Naive thymus-derived CD4-positive, alpha-beta T cell (primary cell): ENCODE results near the gene PTPRM. TPM values are rescaled to one million over a fixed set of nuclear protein-coding genes. Genes with fewer than 3 reads are reported as not detected.

ENCODE experiments used
- ATAC-seq: fragments of 150-1000 bp; cut with Tn5 transposase; 2 replicates; pipeline ENCODE4 v1.10.0; 2021; ENCODE audit warnings: mild to moderate bottlenecking, moderate library complexity
- CTCF ChIA-PET: fragments of 350-600 bp; sonication (Branson Sonifier 250); formaldehyde crosslinking; loops from one replicate; lab custom pipeline; 2021; ENCODE audit warnings: antibody characterized with exemption; lab: Charles Lee
- POLR2A ChIA-PET: fragments of 350-600 bp; sonication (Branson Sonifier 250); formaldehyde crosslinking; loops from one replicate; lab custom pipeline; 2021; ENCODE audit warnings: antibody characterized with exemption, inconsistent platforms; lab: Charles Lee
- DNase-seq, 9 donors: peaks; one replicate each; pipeline versions ENCODE4 v3.0.0 to v3.0.0-alpha.2; 2020 to 2022; ENCODE audit warnings: mixed read lengths in 1 of 9
- H3K27ac ChIP-seq: one replicate; pipeline ENCODE4 v1.7.0; 2013; ENCODE audit warnings: mild to moderate bottlenecking, low read depth, low read length, moderate library complexity
- H3K27me3 ChIP-seq, 2 donors: one replicate each; pipeline ENCODE4 v1.7.0; 2013; ENCODE audit warnings: low read length in 2 of 2, mild to moderate bottlenecking in 2 of 2, moderate library complexity in 2 of 2; ENCODE audit not compliant: control insufficient read depth in 2 of 2, insufficient read depth in 2 of 2
- H3K36me3 ChIP-seq, 3 experiments: 1 replicate in 2 of 3; 2 replicates in 1 of 3; pipeline ENCODE4 v1.7.0; 2013; ENCODE audit warnings: low read length in 3 of 3, mild to moderate bottlenecking in 3 of 3, moderate library complexity in 1 of 3; ENCODE audit not compliant: insufficient read depth in 3 of 3, control insufficient read depth in 2 of 3
- H3K4me1 ChIP-seq, 2 donors: one replicate each; pipeline ENCODE4 v1.7.0; 2013; ENCODE audit warnings: low read length in 2 of 2, mild to moderate bottlenecking in 2 of 2, moderate library complexity in 1 of 2; ENCODE audit not compliant: control insufficient read depth in 2 of 2, insufficient read depth in 2 of 2
- H3K4me3 ChIP-seq: 2 replicates; pipeline ENCODE4 v1.7.0; 2013; ENCODE audit warnings: mild to moderate bottlenecking, low read length
- H3K9me3 ChIP-seq, 3 experiments: 1 replicate in 2 of 3; 2 replicates in 1 of 3; pipeline ENCODE4 v1.7.0; 2013; ENCODE audit warnings: low read length in 3 of 3; ENCODE audit not compliant: control insufficient read depth in 2 of 3
- H3K27ac Mint-ChIP-seq, 9 donors: one replicate each; pipeline ENCODE4 v1.8.0; 2020 to 2022; ENCODE audit warnings: mixed read lengths in 9 of 9, mild to moderate bottlenecking in 8 of 9, moderate library complexity in 5 of 9, inconsistent platforms in 2 of 9
- H3K27me3 Mint-ChIP-seq, 5 donors: one replicate each; pipeline ENCODE4 v1.8.0; 2021 to 2022; ENCODE audit warnings: mixed read lengths in 5 of 5, mild to moderate bottlenecking in 1 of 5
- H3K36me3 Mint-ChIP-seq, 5 donors: one replicate each; pipeline ENCODE4 v1.8.0; 2020 to 2022; ENCODE audit warnings: mixed read lengths in 5 of 5, mild to moderate bottlenecking in 3 of 5, inconsistent platforms in 1 of 5
- H3K4me1 Mint-ChIP-seq, 7 donors: one replicate each; pipeline ENCODE4 v1.8.0; 2020 to 2022; ENCODE audit warnings: mixed read lengths in 7 of 7, mild to moderate bottlenecking in 3 of 7, inconsistent platforms in 1 of 7
- H3K4me3 Mint-ChIP-seq, 10 donors: one replicate each; pipeline ENCODE4 v1.8.0; 2020 to 2022; ENCODE audit warnings: mild to moderate bottlenecking in 10 of 10, mixed read lengths in 10 of 10, moderate library complexity in 6 of 10, inconsistent platforms in 2 of 10
- H3K9me3 Mint-ChIP-seq, 11 donors: one replicate each; pipeline ENCODE4 v1.8.0; 2020 to 2022; ENCODE audit warnings: mixed read lengths in 11 of 11, mild to moderate bottlenecking in 4 of 11, inconsistent platforms in 1 of 11, moderate library complexity in 1 of 11
- intact Hi-C, 2 donors: fragments of 100-400 bp; cut with micrococcal nuclease; formaldehyde crosslinking; loops; one replicate each; pipeline ENCODE4 v1.15.1; 2023
- polyA plus RNA-seq, 2 donors: library from polyadenylated mRNA; unstranded; fragments of 300-500 nt; fragmentation: Illumina TruSeq; gene quantifications; one replicate each; pipeline ENCODE4 v1.2.3, GENCODE V29; 2021
- total RNA-seq, 6 experiments: library from RNA in 5 of 6; stranded (reverse) in 5 of 6; gene quantifications; 1 replicate in 5 of 6; 2 replicates in 1 of 6; pipeline ENCODE4 v1.2.3 and lab custom pipeline; 2021 to 2026

PTPRM gene
- total and polyA plus RNA-seq, 7 experiments from 2014 or later: 3.8 to 21.2 (median 8.4) TPM

GRCh38 chr18:8065284-8065683 lies 498.2 kb downstream of the PTPRM start:
- Mint-ChIP-seq H3K4me3 (no peak overlapping the region), H3K9me3 (peaks cover 0 to 5% (median 2%) of the 10 kb centered on the region in 11 donors), H3K27me3 (no peaks in the 10 kb centered on the region), H3K4me1 (no peaks in the 10 kb centered on the region), H3K36me3 (peaks cover 0 to 7% (median 0%) of the 10 kb centered on the region in 5 donors), H3K27ac (no peak overlapping the region)
- DNase-seq: no peak
- intact Hi-C loops: no loop called here
- no peaks in the 10 kb centered on the region for H3K4me1 ChIP-seq
- no peaks in the 10 kb centered on the region for H3K27me3 ChIP-seq
- H3K27ac ChIP-seq: no peak overlapping the region
- no peaks in the 10 kb centered on the region for H3K36me3 ChIP-seq
- no peak overlapping the region for H3K4me3 ChIP-seq
- H3K9me3 ChIP-seq: no peaks in the 10 kb centered on the region
- CTCF ChIA-PET: no interaction called here
- no peak for ATAC-seq
- POLR2A ChIA-PET: no interaction called here

DNA sequence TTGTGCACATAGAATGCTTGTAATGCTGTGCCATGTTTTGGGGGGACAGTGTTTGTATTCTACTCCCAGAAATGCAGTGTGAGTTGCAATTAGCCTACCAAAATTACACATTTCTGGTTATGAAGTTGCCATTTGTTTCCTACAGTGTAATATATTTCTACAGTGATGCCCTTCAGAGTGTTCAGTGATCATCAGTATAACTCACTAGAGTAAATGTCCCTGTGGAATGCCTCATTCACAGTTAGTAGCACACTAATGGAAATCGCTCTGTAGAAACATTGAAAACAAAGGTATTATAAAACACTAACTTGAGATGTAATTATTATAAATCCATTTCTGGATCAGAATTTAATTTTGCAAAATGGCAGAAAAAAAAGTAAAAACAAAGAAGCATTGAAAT lies 498.7 kb downstream of the PTPRM start:
- CTCF ChIA-PET: no interaction called here
- no peaks in the 10 kb centered on the region for H3K27me3 Mint-ChIP-seq
- H3K36me3 ChIP-seq: no peaks in the 10 kb centered on the region
- peaks cover 0 to 7% (median 0%) of the 10 kb centered on the region in 5 donors for H3K36me3 Mint-ChIP-seq
- H3K27me3 ChIP-seq: no peaks in the 10 kb centered on the region
- POLR2A ChIA-PET: no interaction called here
- no peaks in the 10 kb centered on the region for H3K4me1 ChIP-seq
- intact Hi-C loops: no loop called here
- H3K4me3 Mint-ChIP-seq: no peak overlapping the region
- no peak for DNase-seq
- ATAC-seq: no peak
- H3K4me1 Mint-ChIP-seq: no peaks in the 10 kb centered on the region
- H3K27ac ChIP-seq: no peak overlapping the region
- peaks cover 0 to 5% (median 2%) of the 10 kb centered on the region in 11 donors for H3K9me3 Mint-ChIP-seq
- no peaks in the 10 kb centered on the region for H3K9me3 ChIP-seq
- no peak overlapping the region for H3K27ac Mint-ChIP-seq
- H3K4me3 ChIP-seq: no peak overlapping the region

- H3K27me3 Mint-ChIP-seq: no peaks in the 10 kb centered on the region
- intact Hi-C loops: no loop called here
- Histone ChIP-seq H3K4me1 (no peaks in the 10 kb centered on the region), H3K4me3 (no peak overlapping the region), H3K36me3 (no peaks in the 10 kb centered on the region), H3K27me3 (no peaks in the 10 kb centered on the region), H3K9me3 (no peaks in the 10 kb centered on the region), H3K27ac (no peak overlapping the region)
- POLR2A ChIA-PET: no interaction called here
- H3K36me3 Mint-ChIP-seq: peaks cover 0 to 11% (median 0%) of the 10 kb centered on the region in 5 donors
- H3K27ac Mint-ChIP-seq: no peak overlapping the region
- CTCF ChIA-PET: no interaction called here
- ATAC-seq (no peak), DNase-seq (no peak)
- no peak overlapping the region for H3K4me3 Mint-ChIP-seq
- peaks cover 0 to 9% (median 0%) of the 10 kb centered on the region in 11 donors for H3K9me3 Mint-ChIP-seq
- H3K4me1 Mint-ChIP-seq: no peaks in the 10 kb centered on the region
Observed at GRCh38 chr18:8069708-8070107, 502.6 kb downstream of the PTPRM start.

DNA sequence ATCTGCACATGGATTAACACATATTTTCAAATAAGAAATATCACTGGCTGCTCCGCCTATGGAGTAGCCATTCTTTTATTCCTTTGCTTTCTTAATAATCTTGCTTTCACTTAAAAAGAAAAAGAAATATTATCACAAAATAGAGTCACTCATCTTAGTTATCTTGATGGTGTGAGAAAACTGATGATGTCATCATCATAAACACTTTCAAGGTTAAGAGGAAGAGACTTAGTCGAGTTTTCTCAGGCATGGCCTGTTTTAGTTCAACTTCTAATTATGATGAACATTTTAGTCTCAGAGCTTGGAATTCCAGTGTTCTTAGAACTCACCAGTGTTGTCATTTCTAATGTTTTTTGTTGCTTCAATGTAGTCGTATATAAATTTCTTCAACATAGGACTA lies 506.1 kb downstream of the PTPRM start:
- no peaks in the 10 kb centered on the region for H3K9me3 ChIP-seq
- Mint-ChIP-seq H3K4me1 (no peaks in the 10 kb centered on the region), H3K27ac (no peak overlapping the region), H3K9me3 (peaks cover 0 to 9% (median 0%) of the 10 kb centered on the region in 11 donors), H3K4me3 (no peak overlapping the region), H3K27me3 (no peaks in the 10 kb centered on the region), H3K36me3 (peaks cover 0 to 11% (median 0%) of the 10 kb centered on the region in 5 donors)
- ChIA-PET CTCF (no interaction called here), POLR2A (no interaction called here)
- DNase-seq: no peak
- H3K4me3 ChIP-seq: no peak overlapping the region
- H3K27me3 ChIP-seq: no peaks in the 10 kb centered on the region
- intact Hi-C loops: no loop called here
- ATAC-seq: no peak
- no peaks in the 10 kb centered on the region for H3K4me1 ChIP-seq
- no peaks in the 10 kb centered on the region for H3K36me3 ChIP-seq
- H3K27ac ChIP-seq: no peak overlapping the region

DNA sequence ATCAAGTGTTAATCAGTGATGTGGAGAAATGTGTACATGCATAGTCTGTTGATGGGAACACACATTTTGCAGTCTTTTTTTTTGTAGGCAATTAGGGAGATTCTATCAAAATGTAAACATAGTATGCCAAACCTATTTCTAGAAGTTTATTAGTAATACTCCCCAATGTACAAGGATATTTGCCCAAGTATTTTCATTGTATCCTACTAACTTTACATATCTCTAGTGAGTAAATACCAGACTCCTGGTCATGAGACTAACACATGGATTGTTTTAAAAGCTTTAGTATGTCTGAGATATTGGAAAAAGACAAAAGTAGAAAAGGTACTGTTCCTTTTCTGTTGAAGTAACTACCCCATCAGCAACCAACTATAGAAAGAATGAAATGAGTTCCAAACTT lies 513.0 kb downstream of the PTPRM start:
- DNase-seq (no peak), ATAC-seq (no peak)
- intact Hi-C loops: no loop called here
- no peaks in the 10 kb centered on the region for H3K4me1 ChIP-seq
- Mint-ChIP-seq H3K36me3 (peaks cover 0 to 10% (median 8%) of the 10 kb centered on the region in 5 donors), H3K9me3 (peaks cover 0 to 11% (median 0%) of the 10 kb centered on the region in 11 donors), H3K27ac (no peak overlapping the region), H3K4me3 (no peak overlapping the region), H3K4me1 (peaks cover 0 to 2% (median 0%) of the 10 kb centered on the region in 7 donors), H3K27me3 (no peaks in the 10 kb centered on the region)
- H3K4me3 ChIP-seq: no peak overlapping the region
- CTCF ChIA-PET: no interaction called here
- no peaks in the 10 kb centered on the region for H3K27me3 ChIP-seq
- no peak overlapping the region for H3K27ac ChIP-seq
- no peaks in the 10 kb centered on the region for H3K9me3 ChIP-seq
- POLR2A ChIA-PET: interaction anchor here (0.9 kb wide), 1 partner anchor 37 kb away, joined by 3 read pairs; no protein-coding TSS in a partner anchor
- no peaks in the 10 kb centered on the region for H3K36me3 ChIP-seq

GRCh38 chr18:8081267-8081666 lies 514.2 kb downstream of the PTPRM start:
- peaks cover 0 to 15% (median 8%) of the 10 kb centered on the region in 5 donors for H3K36me3 Mint-ChIP-seq

DNA sequence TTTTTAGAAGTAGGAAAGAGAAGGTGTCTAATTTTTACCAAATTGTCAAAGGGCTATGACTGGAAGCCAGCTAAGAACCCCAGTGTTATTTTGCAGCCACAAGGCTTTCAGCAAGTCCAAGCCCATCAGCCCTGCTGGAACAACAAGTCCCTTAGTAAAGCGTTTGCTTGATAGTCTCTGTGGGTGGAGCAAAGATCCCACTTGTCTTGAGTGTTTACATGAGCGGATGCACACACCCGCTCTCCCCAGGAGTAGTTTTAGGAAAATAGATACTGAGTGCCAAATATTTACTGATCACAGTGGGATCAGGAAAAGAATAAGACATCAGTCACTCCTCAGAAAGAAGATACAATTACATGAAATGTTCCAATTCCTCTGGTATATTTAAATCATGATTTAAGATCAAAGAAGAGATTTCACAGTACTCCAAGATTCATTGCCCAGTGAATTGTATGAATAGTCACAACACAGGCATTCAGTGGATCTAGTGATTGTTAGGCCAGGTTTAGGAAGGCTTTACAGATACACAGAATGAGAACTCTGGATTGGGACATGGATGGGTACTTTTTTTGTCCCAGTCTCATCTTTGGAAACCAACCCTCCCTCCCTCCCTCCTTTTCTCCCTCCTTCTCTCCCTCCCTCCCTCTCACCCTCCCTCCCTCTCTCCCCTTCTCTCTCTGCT lies 514.9 kb downstream of the PTPRM start:
- intact Hi-C loops: no loop called here
- Mint-ChIP-seq H3K27me3 (no peaks in the 10 kb centered on the region), H3K9me3 (peaks cover 0 to 11% (median 0%) of the 10 kb centered on the region in 11 donors), H3K27ac (no peak overlapping the region), H3K36me3 (peaks cover 0 to 18% (median 8%) of the 10 kb centered on the region in 5 donors), H3K4me3 (no peak overlapping the region), H3K4me1 (peaks cover 0 to 2% (median 0%) of the 10 kb centered on the region in 7 donors)
- DNase-seq: no peak
- POLR2A ChIA-PET: no interaction called here
- Histone ChIP-seq H3K27ac (no peak overlapping the region), H3K27me3 (no peaks in the 10 kb centered on the region), H3K4me1 (no peaks in the 10 kb centered on the region), H3K36me3 (no peaks in the 10 kb centered on the region), H3K9me3 (no peaks in the 10 kb centered on the region), H3K4me3 (no peak overlapping the region)
- no peak for ATAC-seq
- CTCF ChIA-PET: no interaction called here

More at GRCh38 chr18:8081267-8081666, 514.2 kb downstream of the PTPRM start:
- H3K27ac ChIP-seq: no peak overlapping the region
- no peak for ATAC-seq
- no peaks in the 10 kb centered on the region for H3K36me3 ChIP-seq
- no peaks in the 10 kb centered on the region for H3K27me3 ChIP-seq
- no peak overlapping the region for H3K4me3 Mint-ChIP-seq
- H3K4me1 Mint-ChIP-seq: peaks cover 0 to 2% (median 0%) of the 10 kb centered on the region in 7 donors
- no peaks in the 10 kb centered on the region for H3K4me1 ChIP-seq
- peaks cover 0 to 11% (median 0%) of the 10 kb centered on the region in 11 donors for H3K9me3 Mint-ChIP-seq
- no peaks in the 10 kb centered on the region for H3K9me3 ChIP-seq
- DNase-seq: no peak
- no peak overlapping the region for H3K4me3 ChIP-seq
- ChIA-PET CTCF (no interaction called here), POLR2A (no interaction called here)
- no peaks in the 10 kb centered on the region for H3K27me3 Mint-ChIP-seq
- intact Hi-C loops: no loop called here
- no peak overlapping the region for H3K27ac Mint-ChIP-seq
